Measurements from ENCODE around the gene GTPBP1. TPM values are rescaled to one million over a fixed set of nuclear protein-coding genes. Genes with fewer than 3 reads are reported as not detected.

GTPBP1 gene
- polyA plus RNA-seq, 1 of the 3 experiments (the other 2 are of a cell fraction), result 15.2 TPM

DNA sequence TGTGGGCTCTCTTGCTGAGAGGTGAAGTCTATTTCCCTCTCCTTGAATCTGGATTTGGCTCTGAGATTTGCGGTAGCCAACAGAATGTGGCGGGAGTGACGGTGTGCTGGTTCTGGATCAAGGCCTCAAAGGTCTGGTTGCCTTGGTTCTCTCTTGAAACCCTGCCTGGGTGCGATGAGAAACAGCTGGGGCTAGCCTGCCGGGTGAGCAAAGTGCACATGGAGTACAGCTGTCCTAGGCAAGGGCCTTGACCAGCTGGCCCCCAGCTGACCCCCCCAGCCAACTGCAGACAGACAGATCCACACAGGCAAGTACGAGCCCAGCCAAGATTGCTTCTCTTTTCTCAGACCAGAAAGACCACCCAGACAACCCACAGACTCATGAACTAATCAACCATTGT lies 39.2 kb downstream of the GTPBP1 start:
- Histone ChIP-seq H3K4me3 (ENCODE audit: low read depth in 2 of 2, low read length in 1 of 2) (no peak overlapping the region), H4K20me1 (ENCODE audit: insufficient read depth) (no peaks in the 10 kb centered on the region), H3K36me3 (replicated peaks in 1 of 2; ENCODE audit: control insufficient read depth in 1 of 2, insufficient read depth in 2 of 2, low read length in 1 of 2) (peaks cover 0 to 4% of the 10 kb centered on the region in 2 experiments), H3K4me1 (ENCODE audit: control insufficient read depth in 1 of 2, insufficient read depth in 2 of 2, low read depth in 1 of 2, low read length in 1 of 2) (no peaks in the 10 kb centered on the region), H3K9me2 (no peaks in the 10 kb centered on the region), H2AFZ (ENCODE audit: low read depth) (no peak overlapping the region), H3K4me2 (no peak overlapping the region), H3K27me3 (ENCODE audit: insufficient read depth) (no peaks in the 10 kb centered on the region), H3K9me3 (no peaks in the 10 kb centered on the region), H3K27ac (ENCODE audit: low read depth in 2 of 2, low read length in 1 of 2) (no peak overlapping the region), H3K9ac (no peak overlapping the region), H3F3A (replicated peaks; ENCODE audit: insufficient read depth) (no peaks in the 10 kb centered on the region), H3K79me2 (ENCODE audit: insufficient read depth) (no peaks in the 10 kb centered on the region)
- ChIA-PET POLR2A (no interaction called here), CTCF (no interaction called here)
- no CpG with 5 or more reads among the region's 6 CpGs for WGBS (ENCODE audit: low lambda C conversion rate)
- TF ChIP-seq, protein P1, sequence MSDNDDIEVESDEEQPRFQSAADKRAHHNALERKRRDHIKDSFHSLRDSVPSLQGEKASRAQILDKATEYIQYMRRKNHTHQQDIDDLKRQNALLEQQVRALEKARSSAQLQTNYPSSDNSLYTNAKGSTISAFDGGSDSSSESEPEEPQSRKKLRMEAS (IDR thresholded peaks at IDR 0.05; ENCODE audit: low read depth), result no peak
- TF ChIP-seq RAD21 (IDR thresholded peaks at IDR 0.05; ENCODE audit: low read length) (no peak), CHD2 (IDR thresholded peaks at IDR 0.05; ENCODE audit: low read length, partially characterized antibody) (no peak), YY1 (IDR thresholded peaks at IDR 0.05; ENCODE audit: low read depth) (no peak), GABPA (IDR thresholded peaks at IDR 0.05; ENCODE audit: low read depth) (no peak)
- TF ChIP-seq, protein P2, sequence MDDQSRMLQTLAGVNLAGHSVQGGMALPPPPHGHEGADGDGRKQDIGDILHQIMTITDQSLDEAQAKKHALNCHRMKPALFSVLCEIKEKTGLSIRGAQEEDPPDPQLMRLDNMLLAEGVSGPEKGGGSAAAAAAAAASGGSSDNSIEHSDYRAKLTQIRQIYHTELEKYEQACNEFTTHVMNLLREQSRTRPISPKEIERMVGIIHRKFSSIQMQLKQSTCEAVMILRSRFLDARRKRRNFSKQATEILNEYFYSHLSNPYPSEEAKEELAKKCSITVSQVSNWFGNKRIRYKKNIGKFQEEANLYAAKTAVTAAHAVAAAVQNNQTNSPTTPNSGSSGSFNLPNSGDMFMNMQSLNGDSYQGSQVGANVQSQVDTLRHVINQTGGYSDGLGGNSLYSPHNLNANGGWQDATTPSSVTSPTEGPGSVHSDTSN (IDR thresholded peaks at IDR 0.05), result no peak
- TF ChIP-seq, protein P3, sequence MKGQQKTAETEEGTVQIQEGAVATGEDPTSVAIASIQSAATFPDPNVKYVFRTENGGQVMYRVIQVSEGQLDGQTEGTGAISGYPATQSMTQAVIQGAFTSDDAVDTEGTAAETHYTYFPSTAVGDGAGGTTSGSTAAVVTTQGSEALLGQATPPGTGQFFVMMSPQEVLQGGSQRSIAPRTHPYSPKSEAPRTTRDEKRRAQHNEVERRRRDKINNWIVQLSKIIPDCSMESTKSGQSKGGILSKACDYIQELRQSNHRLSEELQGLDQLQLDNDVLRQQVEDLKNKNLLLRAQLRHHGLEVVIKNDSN (IDR thresholded peaks at IDR 0.05; ENCODE audit: borderline replicate concordance, low read depth), result no peak
- no peak for DNase-seq

DNA sequence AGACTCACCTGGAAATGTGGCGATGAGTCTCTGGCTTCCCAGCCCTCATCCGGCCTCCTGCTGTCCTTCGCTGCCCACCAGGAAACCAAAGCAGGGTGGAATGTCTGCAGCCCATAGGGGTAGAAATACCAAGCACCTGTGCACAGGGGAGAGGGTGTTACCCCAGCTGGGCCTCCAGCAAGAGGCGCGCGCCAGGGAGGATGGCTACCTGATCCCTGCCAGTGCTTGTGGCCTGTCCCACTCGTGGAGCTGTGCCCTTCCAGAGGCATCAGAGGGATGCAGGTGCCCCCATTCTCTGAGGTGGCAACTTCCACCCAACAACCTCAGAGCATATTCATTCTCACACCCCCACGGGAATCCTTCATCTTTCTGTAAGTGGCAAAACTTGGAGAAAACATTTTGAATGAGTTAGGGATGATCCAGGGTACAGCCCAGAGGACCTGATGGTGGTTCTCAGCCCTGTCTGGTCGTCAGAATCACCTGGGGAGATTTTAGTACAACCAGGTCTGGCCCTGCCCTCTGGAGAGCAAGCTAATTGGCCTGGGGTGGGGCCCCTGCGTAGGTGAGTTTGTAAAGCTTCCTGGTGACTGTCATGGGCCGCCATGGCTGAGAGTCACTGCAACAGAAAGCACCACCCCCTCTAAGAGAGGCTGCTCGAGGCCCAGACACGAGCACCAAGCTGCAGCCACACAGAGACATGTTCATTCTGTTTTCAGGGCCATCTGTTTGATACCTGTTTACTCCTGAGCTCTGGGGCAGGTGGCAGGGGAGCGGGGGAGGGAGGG lies 40.1 kb downstream of the GTPBP1 start:
- Histone ChIP-seq H3K36me3 (replicated peaks in 1 of 2; ENCODE audit: control insufficient read depth in 1 of 2, insufficient read depth in 2 of 2, low read length in 1 of 2) (peaks cover 0 to 4% of the 10 kb centered on the region in 2 experiments), H3K9me3 (no peaks in the 10 kb centered on the region), H3K4me2 (no peak overlapping the region), H2AFZ (ENCODE audit: low read depth) (no peak overlapping the region), H3K27me3 (ENCODE audit: insufficient read depth) (no peaks in the 10 kb centered on the region), H3K9ac (no peak overlapping the region), H3K4me1 (ENCODE audit: control insufficient read depth in 1 of 2, insufficient read depth in 2 of 2, low read depth in 1 of 2, low read length in 1 of 2) (peaks cover 0 to 2% of the 10 kb centered on the region in 2 experiments; a peak in 1 of 4 replicates), H3K27ac (ENCODE audit: low read depth in 2 of 2, low read length in 1 of 2) (no peak overlapping the region), H3K79me2 (ENCODE audit: insufficient read depth) (no peaks in the 10 kb centered on the region), H3K9me2 (no peaks in the 10 kb centered on the region), H3F3A (replicated peaks; ENCODE audit: insufficient read depth) (no peaks in the 10 kb centered on the region), H3K4me3 (ENCODE audit: low read depth in 2 of 2, low read length in 1 of 2) (no peak overlapping the region), H4K20me1 (ENCODE audit: insufficient read depth) (no peaks in the 10 kb centered on the region)
- no peak for DNase-seq
- WGBS (ENCODE audit: low lambda C conversion rate), result 96% methylated on average over 5 of the region's 14 CpGs
- POLR2A ChIA-PET, result no interaction called here
- CTCF ChIA-PET, result interaction anchor here (1.8 kb wide), 1 partner anchor 12 kb away, joined by 7 read pairs; no protein-coding TSS in a partner anchor
- no peak for TF ChIP-seq POLR2AphosphoS5 (IDR thresholded peaks at IDR 0.05; ENCODE audit: low read depth, low read length)
- TF ChIP-seq FOXM1 (IDR thresholded peaks at IDR 0.05; ENCODE audit: low read depth), result no peak
- TF ChIP-seq, protein P4, sequence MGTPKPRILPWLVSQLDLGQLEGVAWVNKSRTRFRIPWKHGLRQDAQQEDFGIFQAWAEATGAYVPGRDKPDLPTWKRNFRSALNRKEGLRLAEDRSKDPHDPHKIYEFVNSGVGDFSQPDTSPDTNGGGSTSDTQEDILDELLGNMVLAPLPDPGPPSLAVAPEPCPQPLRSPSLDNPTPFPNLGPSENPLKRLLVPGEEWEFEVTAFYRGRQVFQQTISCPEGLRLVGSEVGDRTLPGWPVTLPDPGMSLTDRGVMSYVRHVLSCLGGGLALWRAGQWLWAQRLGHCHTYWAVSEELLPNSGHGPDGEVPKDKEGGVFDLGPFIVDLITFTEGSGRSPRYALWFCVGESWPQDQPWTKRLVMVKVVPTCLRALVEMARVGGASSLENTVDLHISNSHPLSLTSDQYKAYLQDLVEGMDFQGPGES (IDR thresholded peaks at IDR 0.05; ENCODE audit: low read depth, low read length), result no peak
- TF ChIP-seq FOSL2 (IDR thresholded peaks at IDR 0.05; ENCODE audit: borderline replicate concordance, low read depth), result no peak
- TF ChIP-seq, protein P5, sequence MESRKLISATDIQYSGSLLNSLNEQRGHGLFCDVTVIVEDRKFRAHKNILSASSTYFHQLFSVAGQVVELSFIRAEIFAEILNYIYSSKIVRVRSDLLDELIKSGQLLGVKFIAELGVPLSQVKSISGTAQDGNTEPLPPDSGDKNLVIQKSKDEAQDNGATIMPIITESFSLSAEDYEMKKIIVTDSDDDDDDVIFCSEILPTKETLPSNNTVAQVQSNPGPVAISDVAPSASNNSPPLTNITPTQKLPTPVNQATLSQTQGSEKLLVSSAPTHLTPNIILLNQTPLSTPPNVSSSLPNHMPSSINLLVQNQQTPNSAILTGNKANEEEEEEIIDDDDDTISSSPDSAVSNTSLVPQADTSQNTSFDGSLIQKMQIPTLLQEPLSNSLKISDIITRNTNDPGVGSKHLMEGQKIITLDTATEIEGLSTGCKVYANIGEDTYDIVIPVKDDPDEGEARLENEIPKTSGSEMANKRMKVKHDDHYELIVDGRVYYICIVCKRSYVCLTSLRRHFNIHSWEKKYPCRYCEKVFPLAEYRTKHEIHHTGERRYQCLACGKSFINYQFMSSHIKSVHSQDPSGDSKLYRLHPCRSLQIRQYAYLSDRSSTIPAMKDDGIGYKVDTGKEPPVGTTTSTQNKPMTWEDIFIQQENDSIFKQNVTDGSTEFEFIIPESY (IDR thresholded peaks at IDR 0.05; ENCODE audit: borderline replicate concordance, low read depth), result no peak
- TF ChIP-seq RFX5 (IDR thresholded peaks at IDR 0.05; ENCODE audit: low read length), result no peak
- no peak for TF ChIP-seq TAF1 (IDR thresholded peaks at IDR 0.05; ENCODE audit: borderline replicate concordance, low read depth, low read length)
- no peak for TF ChIP-seq NFIC (IDR thresholded peaks at IDR 0.05; ENCODE audit: borderline replicate concordance)
- TF ChIP-seq YY1 (IDR thresholded peaks at IDR 0.05; ENCODE audit: low read depth), result no peak
- TF ChIP-seq TCF12 (IDR thresholded peaks at IDR 0.05), result no peak
- no peak for TF ChIP-seq GATA2 (CRISPR knock-in tag; IDR thresholded peaks at IDR 0.05)
- no peak for TF ChIP-seq FOXJ3 (CRISPR knock-in tag; IDR thresholded peaks at IDR 0.05)
- no peak for TF ChIP-seq CHD2 (IDR thresholded peaks at IDR 0.05; ENCODE audit: low read length, partially characterized antibody)
- TF ChIP-seq, protein P6, sequence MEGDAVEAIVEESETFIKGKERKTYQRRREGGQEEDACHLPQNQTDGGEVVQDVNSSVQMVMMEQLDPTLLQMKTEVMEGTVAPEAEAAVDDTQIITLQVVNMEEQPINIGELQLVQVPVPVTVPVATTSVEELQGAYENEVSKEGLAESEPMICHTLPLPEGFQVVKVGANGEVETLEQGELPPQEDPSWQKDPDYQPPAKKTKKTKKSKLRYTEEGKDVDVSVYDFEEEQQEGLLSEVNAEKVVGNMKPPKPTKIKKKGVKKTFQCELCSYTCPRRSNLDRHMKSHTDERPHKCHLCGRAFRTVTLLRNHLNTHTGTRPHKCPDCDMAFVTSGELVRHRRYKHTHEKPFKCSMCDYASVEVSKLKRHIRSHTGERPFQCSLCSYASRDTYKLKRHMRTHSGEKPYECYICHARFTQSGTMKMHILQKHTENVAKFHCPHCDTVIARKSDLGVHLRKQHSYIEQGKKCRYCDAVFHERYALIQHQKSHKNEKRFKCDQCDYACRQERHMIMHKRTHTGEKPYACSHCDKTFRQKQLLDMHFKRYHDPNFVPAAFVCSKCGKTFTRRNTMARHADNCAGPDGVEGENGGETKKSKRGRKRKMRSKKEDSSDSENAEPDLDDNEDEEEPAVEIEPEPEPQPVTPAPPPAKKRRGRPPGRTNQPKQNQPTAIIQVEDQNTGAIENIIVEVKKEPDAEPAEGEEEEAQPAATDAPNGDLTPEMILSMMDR (IDR thresholded peaks at IDR 0.05), result no peak
- no peak for TF ChIP-seq TEAD4 (IDR thresholded peaks at IDR 0.05; ENCODE audit: borderline replicate concordance, insufficient read depth)
- no peak for TF ChIP-seq RCOR1 (IDR thresholded peaks at IDR 0.05; ENCODE audit: low read length)
